SK-N-SH treated with all-trans-retinoic acid at 6 μM for 48 hours (cell line): ENCODE results near the gene KHSRP.

Source experiments
- ATAC-seq: fragments of 200-7000 bp; cut with Tn5 transposase; 3 replicates; pipeline ENCODE4 v1.9.1; 2020; ENCODE audit warnings: mild to moderate bottlenecking, moderate library complexity
- ARNTL ChIP-seq: fragments of 450-650 bp; formaldehyde crosslinking; IDR thresholded peaks from 2 replicates; pipeline ENCODE4 v1.5.0; 2020; ENCODE audit warnings: low read depth, mild to moderate bottlenecking, moderate library complexity, borderline replicate concordance
- ESRRG ChIP-seq: fragments of 250-450 bp; sonication (Bioruptor Pico); IDR thresholded peaks from 2 replicates; pipeline ENCODE4 v1.6.1; 2021; ENCODE audit warnings: mild to moderate bottlenecking
- GLIS3 ChIP-seq: fragments of 250-450 bp; sonication (Bioruptor Pico); IDR thresholded peaks from 2 replicates; pipeline ENCODE4 v1.5.0; 2020; ENCODE audit warnings: mild to moderate bottlenecking, moderate library complexity
- ISL1 ChIP-seq: fragments of 250-450 bp; sonication (Bioruptor Pico); IDR thresholded peaks from 2 replicates; pipeline ENCODE4 v2.1.2; 2022; ENCODE audit warnings: mild to moderate bottlenecking, moderate library complexity
- OSR1 ChIP-seq: fragments of 250-450 bp; sonication (Bioruptor Pico); IDR thresholded peaks from 2 replicates; pipeline ENCODE4 v1.8.0; 2022; ENCODE audit warnings: moderate library complexity, mild to moderate bottlenecking, inconsistent platforms
- PPARA ChIP-seq: fragments of 250-450 bp; sonication (Bioruptor Pico); IDR thresholded peaks from 2 replicates; pipeline ENCODE4 v1.5.0; 2020; ENCODE audit warnings: mild to moderate bottlenecking, borderline replicate concordance
- RARB ChIP-seq: fragments of 250-450 bp; sonication (Bioruptor Pico); IDR thresholded peaks from 2 replicates; pipeline ENCODE4 v1.8.0; 2021; ENCODE audit warnings: mild to moderate bottlenecking, moderate library complexity
- SNAI2 ChIP-seq: fragments of 250-450 bp; sonication (Bioruptor Pico); IDR thresholded peaks from 2 replicates; pipeline ENCODE4 v1.5.0; 2020; ENCODE audit warnings: mild to moderate bottlenecking, moderate library complexity
- TCF4 ChIP-seq: fragments of 250-450 bp; sonication (Bioruptor Pico); IDR thresholded peaks from 2 replicates; pipeline ENCODE4 v1.8.0; 2021; ENCODE audit warnings: mild to moderate bottlenecking, moderate library complexity, borderline replicate concordance
- TOX ChIP-seq: fragments of 250-450 bp; sonication (Bioruptor Pico); IDR thresholded peaks from 2 replicates; pipeline ENCODE4 v1.8.0; 2021; ENCODE audit warnings: mild to moderate bottlenecking, moderate library complexity, borderline replicate concordance
- ZC3H10 ChIP-seq: fragments of 250-450 bp; sonication (Bioruptor Pico); IDR thresholded peaks from 2 replicates; pipeline ENCODE4 v1.5.1; 2021; ENCODE audit warnings: mild to moderate bottlenecking, moderate library complexity
- ZFP3 ChIP-seq: fragments of 250-450 bp; sonication (Bioruptor Pico); IDR thresholded peaks from 2 replicates; pipeline ENCODE4 v1.5.0; 2020; ENCODE audit warnings: mild to moderate bottlenecking, moderate library complexity
- ZFP30 ChIP-seq: fragments of 450-650 bp; formaldehyde crosslinking; IDR thresholded peaks from 2 replicates; pipeline ENCODE4 v1.5.0; 2022; ENCODE audit warnings: mild to moderate bottlenecking, moderate library complexity
- ZNF565 ChIP-seq: fragments of 450-650 bp; formaldehyde crosslinking; conservative IDR thresholded peaks from 2 replicates; pipeline ENCODE4 v1.5.0; 2020; ENCODE audit warnings: low read depth, mild to moderate bottlenecking, moderate library complexity
- ZNF70 ChIP-seq: fragments of 450-650 bp; formaldehyde crosslinking; IDR thresholded peaks from 2 replicates; pipeline ENCODE4 v1.5.0; 2020; ENCODE audit warnings: mild to moderate bottlenecking, moderate library complexity
- ZNF8 ChIP-seq: fragments of 450-650 bp; formaldehyde crosslinking; IDR thresholded peaks from 2 replicates; pipeline ENCODE4 v1.5.0; 2020; ENCODE audit warnings: mild to moderate bottlenecking, moderate library complexity
- TF ChIP-seq, protein P1 (sequence below): fragments of 250-450 bp; sonication (Bioruptor Pico); IDR thresholded peaks from 2 replicates; pipeline ENCODE4 v1.8.0; 2021; ENCODE audit warnings: low read depth, mild to moderate bottlenecking, moderate library complexity, borderline replicate concordance
- TF ChIP-seq, protein P2 (sequence below): fragments of 250-450 bp; sonication (Bioruptor Pico); IDR thresholded peaks from 2 replicates; pipeline ENCODE4 v1.5.1; 2021; ENCODE audit warnings: mild to moderate bottlenecking, moderate library complexity
- TF ChIP-seq, protein P3 (sequence below): fragments of 250-450 bp; sonication (Bioruptor Pico); IDR thresholded peaks from 2 replicates; pipeline ENCODE4 v1.5.0; 2020; ENCODE audit warnings: mild to moderate bottlenecking, moderate library complexity
- TF ChIP-seq, protein P4 (sequence below): fragments of 250-450 bp; sonication (Bioruptor Pico); IDR thresholded peaks from 2 replicates; pipeline ENCODE4 v1.5.1; 2020; ENCODE audit warnings: low read depth, mild to moderate bottlenecking, moderate library complexity

The KHSRP gene

DNA sequence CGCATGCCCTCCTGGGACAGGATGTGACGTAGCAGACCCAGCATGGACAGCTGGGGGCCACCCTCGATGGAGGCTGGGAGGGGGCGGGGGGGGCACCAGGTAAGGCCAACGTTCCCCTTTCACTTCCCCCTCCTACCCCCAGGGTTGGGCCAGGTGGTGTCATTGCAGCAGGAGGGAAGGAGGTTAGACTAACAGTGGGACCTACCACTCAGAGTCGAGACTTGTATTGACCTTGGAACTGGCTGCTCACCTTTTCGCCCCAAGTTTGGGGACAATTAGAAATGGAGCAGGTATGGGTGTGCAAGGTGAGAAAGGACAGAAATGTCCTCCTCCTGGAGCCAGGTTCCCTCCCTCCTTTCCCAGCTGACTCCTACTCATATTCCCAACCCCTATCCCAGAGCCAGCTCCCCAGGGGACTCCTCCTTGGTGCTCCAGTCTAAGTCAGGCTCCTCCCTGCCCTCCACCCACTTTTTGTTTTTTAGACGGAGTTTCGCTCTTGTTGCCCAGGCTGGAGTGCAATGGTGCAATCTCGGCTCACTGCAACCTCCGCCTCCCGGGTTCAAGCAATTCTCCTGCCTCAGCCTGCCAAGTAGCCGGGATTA is 17.6 kb upstream of the KHSRP start:
- no peak for ATAC-seq
- TF ChIP-seq PPARA (CRISPR knock-in tag) = no peak
- TF ChIP-seq, protein P1, sequence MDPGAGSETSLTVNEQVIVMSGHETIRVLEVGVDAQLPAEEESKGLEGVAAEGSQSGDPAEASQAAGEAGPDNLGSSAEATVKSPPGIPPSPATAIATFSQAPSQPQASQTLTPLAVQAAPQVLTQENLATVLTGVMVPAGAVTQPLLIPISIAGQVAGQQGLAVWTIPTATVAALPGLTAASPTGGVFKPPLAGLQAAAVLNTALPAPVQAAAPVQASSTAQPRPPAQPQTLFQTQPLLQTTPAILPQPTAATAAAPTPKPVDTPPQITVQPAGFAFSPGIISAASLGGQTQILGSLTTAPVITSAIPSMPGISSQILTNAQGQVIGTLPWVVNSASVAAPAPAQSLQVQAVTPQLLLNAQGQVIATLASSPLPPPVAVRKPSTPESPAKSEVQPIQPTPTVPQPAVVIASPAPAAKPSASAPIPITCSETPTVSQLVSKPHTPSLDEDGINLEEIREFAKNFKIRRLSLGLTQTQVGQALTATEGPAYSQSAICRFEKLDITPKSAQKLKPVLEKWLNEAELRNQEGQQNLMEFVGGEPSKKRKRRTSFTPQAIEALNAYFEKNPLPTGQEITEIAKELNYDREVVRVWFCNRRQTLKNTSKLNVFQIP (CRISPR knock-in tag) = no peak
- TF ChIP-seq ZC3H10 (CRISPR knock-in tag) = no peak
- TF ChIP-seq RARB (CRISPR knock-in tag) = no peak
- no peak for TF ChIP-seq ISL1 (CRISPR knock-in tag)
- TF ChIP-seq SNAI2 (CRISPR knock-in tag) = no peak
- no peak for TF ChIP-seq ZFP3 (CRISPR knock-in tag)
- no peak for TF ChIP-seq ZNF8 (CRISPR knock-in tag)
- TF ChIP-seq TCF4 (CRISPR knock-in tag) = no peak
- no peak for TF ChIP-seq OSR1 (CRISPR knock-in tag)
- no peak for TF ChIP-seq GLIS3 (CRISPR knock-in tag)
- TF ChIP-seq ESRRG = no peak
- TF ChIP-seq, protein P2, sequence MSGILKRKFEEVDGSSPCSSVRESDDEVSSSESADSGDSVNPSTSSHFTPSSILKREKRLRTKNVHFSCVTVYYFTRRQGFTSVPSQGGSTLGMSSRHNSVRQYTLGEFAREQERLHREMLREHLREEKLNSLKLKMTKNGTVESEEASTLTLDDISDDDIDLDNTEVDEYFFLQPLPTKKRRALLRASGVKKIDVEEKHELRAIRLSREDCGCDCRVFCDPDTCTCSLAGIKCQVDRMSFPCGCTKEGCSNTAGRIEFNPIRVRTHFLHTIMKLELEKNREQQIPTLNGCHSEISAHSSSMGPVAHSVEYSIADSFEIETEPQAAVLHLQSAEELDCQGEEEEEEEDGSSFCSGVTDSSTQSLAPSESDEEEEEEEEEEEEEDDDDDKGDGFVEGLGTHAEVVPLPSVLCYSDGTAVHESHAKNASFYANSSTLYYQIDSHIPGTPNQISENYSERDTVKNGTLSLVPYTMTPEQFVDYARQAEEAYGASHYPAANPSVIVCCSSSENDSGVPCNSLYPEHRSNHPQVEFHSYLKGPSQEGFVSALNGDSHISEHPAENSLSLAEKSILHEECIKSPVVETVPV = no peak
- TF ChIP-seq ZFP30 (CRISPR knock-in tag) = no peak
- TF ChIP-seq, protein P3, sequence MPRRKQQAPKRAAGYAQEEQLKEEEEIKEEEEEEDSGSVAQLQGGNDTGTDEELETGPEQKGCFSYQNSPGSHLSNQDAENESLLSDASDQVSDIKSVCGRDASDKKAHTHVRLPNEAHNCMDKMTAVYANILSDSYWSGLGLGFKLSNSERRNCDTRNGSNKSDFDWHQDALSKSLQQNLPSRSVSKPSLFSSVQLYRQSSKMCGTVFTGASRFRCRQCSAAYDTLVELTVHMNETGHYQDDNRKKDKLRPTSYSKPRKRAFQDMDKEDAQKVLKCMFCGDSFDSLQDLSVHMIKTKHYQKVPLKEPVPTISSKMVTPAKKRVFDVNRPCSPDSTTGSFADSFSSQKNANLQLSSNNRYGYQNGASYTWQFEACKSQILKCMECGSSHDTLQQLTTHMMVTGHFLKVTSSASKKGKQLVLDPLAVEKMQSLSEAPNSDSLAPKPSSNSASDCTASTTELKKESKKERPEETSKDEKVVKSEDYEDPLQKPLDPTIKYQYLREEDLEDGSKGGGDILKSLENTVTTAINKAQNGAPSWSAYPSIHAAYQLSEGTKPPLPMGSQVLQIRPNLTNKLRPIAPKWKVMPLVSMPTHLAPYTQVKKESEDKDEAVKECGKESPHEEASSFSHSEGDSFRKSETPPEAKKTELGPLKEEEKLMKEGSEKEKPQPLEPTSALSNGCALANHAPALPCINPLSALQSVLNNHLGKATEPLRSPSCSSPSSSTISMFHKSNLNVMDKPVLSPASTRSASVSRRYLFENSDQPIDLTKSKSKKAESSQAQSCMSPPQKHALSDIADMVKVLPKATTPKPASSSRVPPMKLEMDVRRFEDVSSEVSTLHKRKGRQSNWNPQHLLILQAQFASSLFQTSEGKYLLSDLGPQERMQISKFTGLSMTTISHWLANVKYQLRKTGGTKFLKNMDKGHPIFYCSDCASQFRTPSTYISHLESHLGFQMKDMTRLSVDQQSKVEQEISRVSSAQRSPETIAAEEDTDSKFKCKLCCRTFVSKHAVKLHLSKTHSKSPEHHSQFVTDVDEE (CRISPR knock-in tag) = no peak
- no peak for TF ChIP-seq ZNF70 (CRISPR knock-in tag)

DNA sequence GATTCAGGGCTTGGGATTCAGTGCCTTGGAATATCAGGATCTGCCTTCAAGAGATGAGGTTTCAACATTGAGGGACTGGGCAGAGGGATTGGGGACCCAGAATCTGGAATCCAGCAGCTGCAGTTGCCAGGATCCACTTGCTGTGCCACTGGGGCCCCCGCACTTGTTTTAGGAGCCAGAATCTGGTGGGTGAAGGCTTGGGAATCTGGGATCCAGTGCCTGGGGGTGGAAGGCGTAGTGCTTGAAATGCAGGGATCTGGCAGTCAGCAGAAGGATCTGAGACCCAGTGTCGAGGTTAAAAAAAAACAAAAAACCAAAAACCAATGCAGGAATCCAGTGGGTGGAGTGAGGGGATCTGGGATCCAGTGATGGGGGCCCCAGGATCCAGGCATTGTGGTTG is 16.3 kb upstream of the KHSRP start:
- TF ChIP-seq PPARA (CRISPR knock-in tag) (no peak), ZNF565 (no peak), RARB (CRISPR knock-in tag) (no peak), ZFP30 (CRISPR knock-in tag) (no peak), ISL1 (CRISPR knock-in tag) (no peak), TCF4 (CRISPR knock-in tag) (no peak), ZFP3 (CRISPR knock-in tag) (no peak), TOX (CRISPR knock-in tag) (no peak), ZNF8 (CRISPR knock-in tag) (no peak), ZNF70 (CRISPR knock-in tag) (no peak), OSR1 (CRISPR knock-in tag) (no peak), GLIS3 (CRISPR knock-in tag) (no peak), ARNTL (no peak), ZC3H10 (CRISPR knock-in tag) (no peak), ESRRG (no peak), SNAI2 (CRISPR knock-in tag) (no peak)
- TF ChIP-seq, protein P4, sequence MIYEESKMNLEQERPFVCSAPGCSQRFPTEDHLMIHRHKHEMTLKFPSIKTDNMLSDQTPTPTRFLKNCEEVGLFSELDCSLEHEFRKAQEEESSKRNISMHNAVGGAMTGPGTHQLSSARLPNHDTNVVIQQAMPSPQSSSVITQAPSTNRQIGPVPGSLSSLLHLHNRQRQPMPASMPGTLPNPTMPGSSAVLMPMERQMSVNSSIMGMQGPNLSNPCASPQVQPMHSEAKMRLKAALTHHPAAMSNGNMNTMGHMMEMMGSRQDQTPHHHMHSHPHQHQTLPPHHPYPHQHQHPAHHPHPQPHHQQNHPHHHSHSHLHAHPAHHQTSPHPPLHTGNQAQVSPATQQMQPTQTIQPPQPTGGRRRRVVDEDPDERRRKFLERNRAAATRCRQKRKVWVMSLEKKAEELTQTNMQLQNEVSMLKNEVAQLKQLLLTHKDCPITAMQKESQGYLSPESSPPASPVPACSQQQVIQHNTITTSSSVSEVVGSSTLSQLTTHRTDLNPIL = no peak
- TF ChIP-seq, protein P3 (CRISPR knock-in tag) = no peak
- TF ChIP-seq, protein P1 (CRISPR knock-in tag) = no peak
- no peak for ATAC-seq
